ENCODE data around the gene TMEM198.

Gene TMEM198

DNA sequence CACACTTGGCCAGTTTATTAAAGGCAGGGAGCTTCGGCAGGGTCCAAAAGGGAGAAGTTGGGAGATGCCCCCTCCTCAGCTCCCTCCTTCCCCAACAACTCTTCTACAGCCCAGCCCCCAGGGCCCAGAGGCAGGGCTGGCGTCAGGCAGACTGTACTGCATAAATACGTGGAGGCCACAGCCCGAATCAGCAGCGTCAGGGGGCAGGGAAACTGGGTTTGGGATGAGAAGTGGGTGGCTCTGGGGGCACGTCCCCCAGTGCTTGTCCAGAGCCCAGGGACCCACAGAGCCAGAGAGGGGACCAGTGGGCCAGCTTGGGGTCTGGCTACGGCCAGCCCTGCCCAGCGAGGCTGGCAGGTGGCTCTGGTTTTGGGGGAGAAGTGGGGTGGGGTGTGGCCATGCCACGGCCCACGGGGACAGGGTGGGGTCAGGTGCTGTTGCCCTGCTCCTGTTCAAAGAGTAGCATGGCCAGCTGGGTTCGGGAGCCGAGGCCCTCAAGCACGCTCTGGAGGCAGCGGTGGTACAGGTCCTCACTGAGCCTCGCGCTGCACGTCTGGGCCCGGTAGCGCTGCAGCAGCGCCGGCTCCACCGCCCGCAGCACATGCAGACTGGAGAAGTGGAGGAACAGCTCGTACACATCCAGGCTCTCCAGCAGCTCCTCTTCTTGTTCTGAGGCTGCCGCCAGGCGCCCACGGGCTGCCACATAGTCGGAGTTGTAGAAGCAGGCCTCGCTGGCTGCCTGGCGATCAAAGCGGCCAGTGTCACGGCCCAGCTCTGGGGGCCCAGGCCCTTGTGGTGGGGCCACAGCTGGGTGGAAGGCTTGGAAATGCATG is 4.7 kb upstream of the TMEM198 start:
- TF ChIP-seq, protein P1, sequence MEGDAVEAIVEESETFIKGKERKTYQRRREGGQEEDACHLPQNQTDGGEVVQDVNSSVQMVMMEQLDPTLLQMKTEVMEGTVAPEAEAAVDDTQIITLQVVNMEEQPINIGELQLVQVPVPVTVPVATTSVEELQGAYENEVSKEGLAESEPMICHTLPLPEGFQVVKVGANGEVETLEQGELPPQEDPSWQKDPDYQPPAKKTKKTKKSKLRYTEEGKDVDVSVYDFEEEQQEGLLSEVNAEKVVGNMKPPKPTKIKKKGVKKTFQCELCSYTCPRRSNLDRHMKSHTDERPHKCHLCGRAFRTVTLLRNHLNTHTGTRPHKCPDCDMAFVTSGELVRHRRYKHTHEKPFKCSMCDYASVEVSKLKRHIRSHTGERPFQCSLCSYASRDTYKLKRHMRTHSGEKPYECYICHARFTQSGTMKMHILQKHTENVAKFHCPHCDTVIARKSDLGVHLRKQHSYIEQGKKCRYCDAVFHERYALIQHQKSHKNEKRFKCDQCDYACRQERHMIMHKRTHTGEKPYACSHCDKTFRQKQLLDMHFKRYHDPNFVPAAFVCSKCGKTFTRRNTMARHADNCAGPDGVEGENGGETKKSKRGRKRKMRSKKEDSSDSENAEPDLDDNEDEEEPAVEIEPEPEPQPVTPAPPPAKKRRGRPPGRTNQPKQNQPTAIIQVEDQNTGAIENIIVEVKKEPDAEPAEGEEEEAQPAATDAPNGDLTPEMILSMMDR (conservative IDR thresholded peaks at IDR 0.05; ENCODE audit: control insufficient read depth, insufficient read depth, low read depth, low read length), result no peak
- no peak overlapping the region for H3K4me3 ChIP-seq (ENCODE audit: control insufficient read depth, low read depth, low read length)
- no peak for DNase-seq (ENCODE audit: low read depth)

DNA sequence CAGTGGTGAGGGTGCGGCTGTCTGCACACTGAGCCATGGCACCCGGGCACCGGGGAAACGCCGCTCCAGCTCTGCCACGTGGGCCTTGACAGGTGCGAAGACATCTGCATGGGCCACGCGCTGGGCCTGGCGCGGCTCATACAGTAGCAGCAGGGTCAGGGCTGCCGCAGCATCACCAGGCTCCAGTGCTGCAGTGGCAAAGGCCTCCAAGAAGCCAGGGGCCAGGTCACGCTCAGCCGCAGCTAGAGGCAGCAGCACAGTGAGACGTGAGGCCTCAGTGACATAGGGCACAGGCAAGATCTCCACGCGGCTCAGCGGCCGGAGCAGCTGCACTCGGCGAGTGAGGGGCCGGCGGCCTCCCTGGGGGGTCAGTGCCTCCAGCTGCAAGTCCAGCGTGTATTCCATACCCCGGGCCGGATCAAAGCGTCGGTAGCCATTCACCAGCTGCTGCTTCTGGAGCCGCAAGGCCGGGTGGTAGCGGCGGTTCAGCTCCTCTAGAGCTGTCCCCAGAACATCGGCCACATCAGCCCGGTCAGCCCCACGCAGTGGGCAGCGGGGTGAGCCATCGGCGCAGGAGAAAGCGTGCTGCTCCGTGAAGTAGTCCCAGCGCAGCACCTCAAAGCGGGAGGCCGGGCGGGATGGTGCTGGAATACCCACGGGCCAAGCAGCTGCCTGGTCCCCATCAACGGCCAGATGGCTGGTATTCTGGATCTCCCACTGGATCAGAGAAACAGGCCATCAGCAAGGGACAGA is 3.7 kb upstream of the TMEM198 start:
- TF ChIP-seq, protein P1 (conservative IDR thresholded peaks at IDR 0.05; ENCODE audit: control insufficient read depth, insufficient read depth, low read depth, low read length), result no peak
- H3K4me3 ChIP-seq (ENCODE audit: control insufficient read depth, low read depth, low read length), result no peak overlapping the region
- no peak for DNase-seq (ENCODE audit: low read depth)

DNA sequence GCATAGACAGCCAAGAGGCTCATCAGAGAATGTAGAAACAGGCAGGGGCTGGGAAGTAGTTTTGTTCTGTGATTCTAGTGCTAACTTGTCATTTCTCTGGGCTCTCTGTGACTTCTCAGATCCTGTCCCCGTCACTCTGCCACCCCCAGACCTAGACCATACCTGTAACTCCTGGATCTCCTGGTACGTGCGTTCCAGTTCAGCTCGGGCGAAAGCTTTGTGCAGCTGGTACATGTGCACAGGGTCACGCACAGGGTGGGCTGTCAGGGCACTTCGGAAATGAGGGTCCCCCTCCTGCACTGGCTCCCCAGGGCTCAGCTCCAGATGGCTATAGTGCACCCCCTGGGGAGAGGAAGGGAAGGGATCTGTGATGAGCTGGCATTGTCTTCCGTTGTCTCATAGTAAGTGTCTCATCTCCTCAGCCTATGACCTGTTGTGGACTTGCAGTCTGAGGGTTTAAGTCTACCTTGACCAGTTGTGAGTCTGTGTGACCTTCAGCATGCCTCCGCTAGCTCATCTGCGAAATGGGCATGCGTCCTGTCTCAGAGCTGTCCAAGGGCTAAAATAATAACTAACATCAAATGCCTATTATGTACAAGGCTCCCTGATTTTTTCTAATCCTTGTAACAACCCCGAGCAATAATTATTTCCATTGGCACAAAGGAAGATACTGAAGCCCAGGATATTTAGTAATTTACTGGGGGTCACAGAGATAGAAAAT is 2.9 kb upstream of the TMEM198 start:
- H3K4me3 ChIP-seq (ENCODE audit: control insufficient read depth, low read depth, low read length), result no peak overlapping the region
- DNase-seq (ENCODE audit: low read depth), result no peak
- TF ChIP-seq, protein P1 (conservative IDR thresholded peaks at IDR 0.05; ENCODE audit: control insufficient read depth, insufficient read depth, low read depth, low read length), result no peak

DNA sequence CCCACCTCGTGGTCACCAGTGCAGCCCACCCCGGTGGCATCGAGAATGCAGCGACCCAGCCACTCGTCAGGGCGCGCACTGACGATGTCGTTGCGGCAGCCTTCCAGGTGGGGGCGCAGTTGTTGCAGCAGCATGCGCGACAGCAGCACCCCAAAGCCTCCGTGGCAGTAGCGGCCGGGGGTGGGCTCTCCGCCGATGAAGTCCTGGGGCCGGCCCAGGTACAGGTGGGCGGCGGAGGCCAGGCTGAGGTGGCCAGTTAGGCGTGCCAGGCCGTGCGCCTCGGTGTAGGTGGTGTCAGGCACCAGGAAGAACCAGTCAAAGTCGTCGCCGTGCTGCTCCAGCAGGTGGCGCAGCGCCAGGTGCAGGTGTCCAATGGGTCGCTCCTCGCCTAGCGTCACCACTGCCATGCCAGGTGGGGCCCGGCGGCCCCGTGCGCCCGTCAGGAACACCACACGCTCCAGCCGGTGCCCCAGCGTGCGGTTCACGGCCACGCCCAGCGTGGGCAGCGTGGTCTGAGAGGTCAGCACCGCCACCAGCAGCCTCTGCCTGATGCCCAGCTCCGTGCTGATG is 2.1 kb upstream of the TMEM198 start:
- DNase-seq (ENCODE audit: low read depth), result peak; percentile 60
- TF ChIP-seq, protein P1 (conservative IDR thresholded peaks at IDR 0.05; ENCODE audit: control insufficient read depth, insufficient read depth, low read depth, low read length), result peak; percentile 60
- H3K4me3 ChIP-seq (ENCODE audit: control insufficient read depth, low read depth, low read length), result peak overlapping the region; percentile 9

DNA sequence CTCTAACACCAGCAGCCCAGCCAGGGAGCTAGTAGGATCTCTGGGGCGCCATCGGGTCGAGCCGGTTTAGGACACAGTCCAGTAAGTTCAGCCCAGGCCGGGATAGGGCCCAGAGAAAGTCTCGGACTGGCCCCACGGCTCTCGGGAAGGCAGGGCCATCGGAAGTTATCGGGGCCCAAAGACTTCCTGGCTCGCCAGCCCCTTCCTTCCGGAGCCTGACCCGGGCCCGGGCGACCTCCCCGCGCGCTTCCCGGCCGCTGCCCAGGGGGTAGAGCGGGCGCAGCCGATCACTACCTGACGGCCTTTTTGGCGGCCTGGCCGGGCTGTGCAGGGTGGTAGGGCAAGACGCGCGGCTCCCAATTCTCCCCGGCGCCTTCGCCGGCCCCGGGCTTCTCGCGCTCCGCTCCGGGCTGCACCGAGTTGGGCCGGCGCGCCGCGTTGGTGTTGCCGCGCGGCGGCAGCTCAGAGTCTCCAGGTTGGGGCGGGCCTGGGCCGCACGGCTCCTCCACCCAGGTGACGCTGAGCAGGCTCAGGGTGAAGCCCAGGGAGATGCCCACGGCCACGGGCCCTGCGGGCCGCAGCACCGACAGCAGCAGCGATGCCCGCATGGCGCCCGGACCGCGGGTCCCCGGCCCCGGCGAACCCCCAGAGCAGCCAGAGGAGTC is 765 bp upstream of the TMEM198 start:
- TF ChIP-seq, protein P1 (conservative IDR thresholded peaks at IDR 0.05; ENCODE audit: control insufficient read depth, insufficient read depth, low read depth, low read length), result no peak
- DNase-seq (ENCODE audit: low read depth), result peak; percentile 19
- peak overlapping the region; percentile 55 for H3K4me3 ChIP-seq (ENCODE audit: control insufficient read depth, low read depth, low read length)

DNA sequence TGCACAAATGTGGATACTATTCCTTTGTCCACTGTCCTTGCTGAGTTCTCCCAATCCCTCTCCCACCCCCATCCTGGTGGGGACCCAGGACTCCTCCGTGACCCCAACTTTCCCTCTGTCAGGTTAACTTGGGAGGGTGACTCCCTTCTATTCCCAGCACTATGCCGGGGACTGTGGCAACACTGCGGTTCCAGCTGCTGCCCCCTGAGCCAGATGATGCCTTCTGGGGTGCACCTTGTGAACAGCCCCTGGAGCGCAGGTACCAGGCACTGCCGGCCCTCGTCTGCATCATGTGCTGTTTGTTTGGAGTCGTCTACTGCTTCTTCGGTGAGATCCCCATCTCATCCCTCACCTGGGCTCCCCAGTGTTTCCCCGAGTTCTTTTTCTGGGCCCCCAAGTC is 739 bp downstream of the TMEM198 start:
- H3K4me3 ChIP-seq (ENCODE audit: control insufficient read depth, low read depth, low read length), result no peak overlapping the region
- DNase-seq (ENCODE audit: low read depth), result no peak
- TF ChIP-seq, protein P1 (conservative IDR thresholded peaks at IDR 0.05; ENCODE audit: control insufficient read depth, insufficient read depth, low read depth, low read length), result no peak

Data from fibroblast of mammary gland (primary cell).